ENCODE results near the gene GRK2.

Gene GRK2

GRCh38 chr11:67254798-67255197 is 11.5 kb upstream of the GRK2 start:
- no peak for DNase-seq

DNA sequence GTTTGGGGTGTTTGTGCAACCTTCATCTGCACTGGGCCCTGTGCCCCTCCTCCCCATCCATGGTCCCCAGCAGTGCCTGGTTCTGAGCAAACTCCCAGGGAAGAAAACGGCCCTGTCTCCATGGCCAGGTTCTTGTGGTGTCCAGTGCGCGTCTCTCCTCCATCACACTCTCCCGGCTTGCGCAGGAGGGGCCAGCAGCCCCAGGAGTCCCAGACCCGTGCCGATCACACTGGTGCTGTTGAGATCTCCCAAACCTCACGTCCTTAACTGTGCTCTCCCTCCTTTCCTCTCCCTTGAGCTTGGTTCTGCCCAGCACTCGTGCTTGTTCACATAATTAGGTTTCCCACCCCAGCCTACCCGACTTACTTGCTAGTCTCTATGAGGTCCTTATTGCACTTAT is 10.9 kb upstream of the GRK2 start:
- DNase-seq: no peak

DNA sequence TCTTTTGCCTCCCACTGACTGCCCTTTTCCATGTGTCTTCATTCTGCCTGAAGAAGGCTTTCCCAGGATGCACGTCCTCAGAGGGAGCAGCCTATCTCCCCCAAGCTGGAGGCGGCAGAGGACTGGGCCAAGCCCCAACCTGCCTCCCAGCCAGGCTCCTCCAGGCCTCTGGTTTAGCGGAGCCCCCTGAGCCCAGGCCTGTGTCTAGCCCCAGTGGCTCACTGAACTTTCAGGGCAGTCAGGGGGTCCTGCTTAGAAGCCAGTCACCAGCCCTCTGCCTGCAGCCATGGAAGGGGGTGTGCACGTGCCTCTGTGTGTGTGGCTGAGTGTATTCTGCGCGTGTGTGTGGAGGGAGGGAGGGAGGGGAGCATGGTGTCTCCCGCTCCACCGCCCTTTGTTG is 10.4 kb upstream of the GRK2 start:
- no peak for DNase-seq

- DNase-seq: no peak
Measured at GRCh38 chr11:67256477-67257135, 9.7 kb upstream of the GRK2 start.

- no peak for DNase-seq
Measured at GRCh38 chr11:67260406-67260805, 5.9 kb upstream of the GRK2 start.

- peak; percentile 84 for DNase-seq
Measured at GRCh38 chr11:67260885-67261639, 5.2 kb upstream of the GRK2 start.

GRCh38 chr11:67261640-67261945 is 4.7 kb upstream of the GRK2 start:
- no peak for DNase-seq

DNA sequence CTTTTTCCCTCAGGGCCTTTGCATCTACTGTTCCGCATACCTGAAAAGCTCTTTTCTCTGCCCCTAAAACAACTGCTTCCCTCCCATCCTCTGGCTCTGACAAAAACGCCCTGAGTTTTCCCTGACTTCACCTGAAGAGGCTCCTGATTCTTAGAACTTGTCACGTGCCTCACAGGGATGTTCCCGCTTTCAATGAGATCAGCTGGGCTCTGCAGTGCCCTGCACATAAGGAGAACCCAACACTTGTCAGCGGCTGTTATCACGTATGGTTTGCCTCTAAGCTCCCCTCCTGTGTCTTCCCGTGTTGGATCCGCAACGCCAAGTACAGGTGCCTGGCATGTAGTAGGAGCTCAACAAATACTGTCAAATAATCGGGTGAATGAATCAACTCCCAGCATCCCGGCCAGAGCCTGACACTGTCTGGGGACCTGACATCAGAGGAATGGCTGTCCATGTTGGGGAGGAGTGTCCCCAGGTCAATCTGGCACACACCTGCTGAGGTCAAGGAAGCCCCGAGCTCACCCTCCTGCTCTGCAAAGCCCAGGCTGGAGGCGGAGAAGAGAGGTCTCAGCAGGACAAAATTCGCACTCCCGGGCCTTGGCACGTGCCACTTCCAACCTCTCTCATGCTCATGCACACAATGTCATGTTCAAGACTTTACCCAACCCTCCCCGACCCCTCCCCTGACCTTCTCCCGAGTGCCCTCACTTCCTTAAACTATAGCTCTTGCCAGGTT is 4.2 kb upstream of the GRK2 start:
- DNase-seq: no peak

DNA sequence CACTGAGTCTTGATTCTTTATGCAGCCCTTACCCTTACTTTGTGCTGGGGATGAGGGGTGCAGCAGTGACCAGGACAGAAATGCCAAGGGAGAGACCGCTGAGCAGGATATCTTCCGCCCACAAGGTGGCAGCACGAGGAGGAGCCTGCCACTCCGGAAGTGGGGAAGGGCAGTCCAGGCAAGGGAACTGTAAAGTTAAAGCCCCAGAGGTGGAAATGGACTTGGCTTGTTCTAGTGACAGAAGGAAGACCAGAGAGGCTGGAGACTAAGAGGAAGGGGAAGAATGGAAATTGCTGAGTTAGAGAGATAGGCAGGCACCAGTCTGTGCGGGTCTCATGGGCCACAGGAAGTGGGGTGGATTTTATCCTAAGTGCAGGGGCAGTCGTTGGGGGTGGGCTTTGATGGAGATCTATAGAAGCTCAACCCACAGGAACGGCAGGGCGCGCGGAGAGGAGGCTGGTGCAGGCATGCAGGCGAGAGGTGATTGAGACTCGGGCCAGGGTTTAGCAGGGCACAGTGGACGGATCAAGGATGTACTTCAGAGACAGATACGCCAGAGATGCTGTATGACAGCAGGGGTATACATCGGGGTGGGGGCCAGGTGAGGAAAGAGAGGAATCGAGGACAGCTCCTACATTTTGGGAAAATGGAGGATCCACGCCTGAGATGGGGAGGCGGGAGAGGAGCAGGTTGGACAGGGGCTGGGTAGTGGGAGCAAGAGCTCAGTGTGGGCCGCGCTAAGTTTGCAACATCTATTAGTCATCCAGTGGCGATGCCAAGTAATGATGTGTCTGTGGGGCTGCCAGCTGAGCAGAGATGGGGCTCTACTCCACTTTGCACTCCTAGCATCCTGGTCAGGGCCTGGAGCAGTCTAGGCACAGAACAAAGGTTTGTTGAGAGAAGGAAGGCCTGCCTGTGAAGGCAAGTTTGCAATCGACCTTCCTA is 3.3 kb upstream of the GRK2 start:
- DNase-seq: peak; percentile 89

GRCh38 chr11:67264260-67264659 is 2.0 kb upstream of the GRK2 start:
- no peak for DNase-seq

- no peak for DNase-seq
Measured at GRCh38 chr11:67264877-67265632, 1.2 kb upstream of the GRK2 start.

- peak; percentile 76 for DNase-seq
Measured at GRCh38 chr11:67265633-67266448, 432 bp upstream of the GRK2 start.

GRCh38 chr11:67267188-67268080 is 1.2 kb downstream of the GRK2 start:
- no peak for DNase-seq

- DNase-seq: no peak
Measured at GRCh38 chr11:67268081-67268961, 2.0 kb downstream of the GRK2 start.

- DNase-seq: no peak
Measured at GRCh38 chr11:67268962-67269268, 2.6 kb downstream of the GRK2 start.

GRCh38 chr11:67269401-67270255 is 3.4 kb downstream of the GRK2 start:
- DNase-seq: no peak

- DNase-seq: peak; percentile 92
Measured at GRCh38 chr11:67270256-67271204, 4.3 kb downstream of the GRK2 start.
